ENCODE results near the gene RAB36.

The RAB36 gene, protein sequence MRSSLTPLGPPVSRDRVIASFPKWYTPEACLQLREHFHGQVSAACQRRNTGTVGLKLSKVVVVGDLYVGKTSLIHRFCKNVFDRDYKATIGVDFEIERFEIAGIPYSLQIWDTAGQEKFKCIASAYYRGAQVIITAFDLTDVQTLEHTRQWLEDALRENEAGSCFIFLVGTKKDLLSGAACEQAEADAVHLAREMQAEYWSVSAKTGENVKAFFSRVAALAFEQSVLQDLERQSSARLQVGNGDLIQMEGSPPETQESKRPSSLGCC

DNA sequence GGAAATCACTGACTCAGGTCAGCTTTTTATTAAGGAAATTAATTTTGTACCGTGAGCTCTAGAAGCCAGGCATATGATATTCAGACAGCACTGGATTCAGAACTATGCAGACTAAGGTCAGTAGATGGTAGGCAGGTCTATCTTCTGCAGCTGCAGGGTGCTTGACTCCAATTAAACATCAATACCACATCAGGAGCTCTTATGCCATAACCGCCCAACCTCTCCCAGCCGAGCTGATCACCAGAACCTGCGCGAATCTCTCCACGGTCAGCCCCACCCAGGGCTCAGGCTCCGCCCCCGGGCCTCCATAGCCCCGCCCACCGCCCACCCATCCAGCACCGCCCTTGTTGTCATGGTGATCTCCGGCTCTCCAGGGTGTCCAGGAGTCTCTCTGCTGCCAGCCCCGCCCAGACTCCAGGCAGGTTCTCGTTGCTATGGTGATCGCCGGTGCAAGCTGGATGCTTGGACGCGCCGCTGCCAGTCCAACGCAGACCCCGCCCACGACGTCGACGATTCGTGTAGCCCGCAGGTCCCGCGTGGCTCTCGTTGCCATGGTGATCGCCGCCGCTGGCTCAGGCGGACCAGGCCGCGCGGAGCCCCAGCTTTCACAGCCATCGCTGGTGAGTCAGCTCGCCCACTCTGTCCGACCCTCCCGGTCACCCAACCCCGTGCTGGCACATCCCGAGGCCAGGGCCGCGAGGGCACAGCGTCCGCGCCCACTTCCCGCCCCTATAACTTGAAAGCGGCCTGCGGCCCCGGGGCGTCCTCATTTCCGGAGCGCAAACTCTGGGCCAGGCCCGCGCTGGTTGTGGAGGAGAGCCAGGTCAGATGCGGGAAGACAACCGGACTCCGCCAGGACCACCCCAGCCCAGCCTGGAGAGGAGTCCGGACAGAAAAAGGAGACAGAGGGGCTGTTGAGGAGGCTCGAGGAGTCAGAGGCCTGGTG lies at the start of gene RAB36:
Gene RAB36, plus strand, starts transcription at position 546 of the 946 bp plus-strand sequence. CDS start 1,140 bp downstream, outside the sequence.
- DNase-seq = peak; percentile 84 to 89

DNA sequence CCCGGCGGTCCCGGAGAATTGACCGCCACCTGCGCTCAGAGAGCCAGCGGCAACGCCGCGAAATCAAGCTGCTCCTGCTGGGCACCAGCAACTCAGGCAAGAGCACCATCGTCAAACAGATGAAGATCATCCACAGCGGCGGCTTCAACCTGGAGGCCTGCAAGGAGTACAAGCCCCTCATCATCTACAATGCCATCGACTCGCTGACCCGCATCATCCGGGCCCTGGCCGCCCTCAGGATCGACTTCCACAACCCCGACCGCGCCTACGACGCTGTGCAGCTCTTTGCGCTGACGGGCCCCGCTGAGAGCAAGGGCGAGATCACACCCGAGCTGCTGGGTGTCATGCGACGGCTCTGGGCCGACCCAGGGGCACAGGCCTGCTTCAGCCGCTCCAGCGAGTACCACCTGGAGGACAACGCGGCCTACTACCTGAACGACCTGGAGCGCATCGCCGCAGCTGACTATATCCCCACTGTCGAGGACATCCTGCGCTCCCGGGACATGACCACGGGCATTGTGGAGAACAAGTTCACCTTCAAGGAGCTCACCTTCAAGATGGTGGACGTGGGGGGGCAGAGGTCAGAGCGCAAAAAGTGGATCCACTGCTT lies 49.4 kb upstream of the RAB36 start:
- DNase-seq = no peak

DNA sequence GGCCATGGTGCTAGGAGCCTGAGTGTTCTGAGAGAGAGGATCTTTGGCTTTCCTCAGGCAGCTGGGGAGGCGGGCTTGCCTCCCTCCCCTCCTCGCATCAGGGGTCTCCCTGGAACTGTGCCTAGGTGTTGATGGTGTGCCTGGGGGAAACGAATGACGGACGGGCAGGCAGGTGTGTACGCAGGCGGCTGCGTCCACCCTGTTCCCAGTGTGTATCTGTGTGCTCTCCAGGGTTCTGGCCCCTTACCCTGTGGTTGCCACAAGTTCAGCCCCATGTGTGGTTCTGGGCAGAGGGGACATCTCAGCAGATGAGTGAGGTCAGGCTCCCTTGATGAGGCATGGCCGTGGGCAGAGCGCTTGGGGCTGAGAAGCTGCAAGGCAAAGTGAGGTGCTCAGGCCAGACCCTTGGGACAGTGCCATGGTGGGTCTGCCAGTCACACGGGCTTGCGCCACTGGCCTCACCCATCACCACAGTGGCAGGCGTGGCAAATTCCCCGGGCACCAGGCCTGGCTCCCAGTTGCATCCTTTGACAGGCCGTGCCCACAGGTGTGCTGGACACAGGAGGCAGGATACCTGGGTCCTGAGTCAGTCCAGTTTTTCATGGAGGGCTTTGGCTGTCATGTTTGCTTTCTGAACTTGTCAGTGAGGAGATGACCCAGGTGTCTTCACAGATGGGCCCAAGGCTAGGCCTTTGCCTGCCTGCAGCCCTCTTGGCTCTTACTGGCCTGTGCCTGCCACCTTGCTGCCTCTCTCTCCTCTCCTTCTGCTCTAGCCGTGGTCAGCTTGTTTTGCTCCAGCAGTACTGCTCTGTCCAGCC lies 47.7 kb upstream of the RAB36 start:
- DNase-seq = no peak

DNA sequence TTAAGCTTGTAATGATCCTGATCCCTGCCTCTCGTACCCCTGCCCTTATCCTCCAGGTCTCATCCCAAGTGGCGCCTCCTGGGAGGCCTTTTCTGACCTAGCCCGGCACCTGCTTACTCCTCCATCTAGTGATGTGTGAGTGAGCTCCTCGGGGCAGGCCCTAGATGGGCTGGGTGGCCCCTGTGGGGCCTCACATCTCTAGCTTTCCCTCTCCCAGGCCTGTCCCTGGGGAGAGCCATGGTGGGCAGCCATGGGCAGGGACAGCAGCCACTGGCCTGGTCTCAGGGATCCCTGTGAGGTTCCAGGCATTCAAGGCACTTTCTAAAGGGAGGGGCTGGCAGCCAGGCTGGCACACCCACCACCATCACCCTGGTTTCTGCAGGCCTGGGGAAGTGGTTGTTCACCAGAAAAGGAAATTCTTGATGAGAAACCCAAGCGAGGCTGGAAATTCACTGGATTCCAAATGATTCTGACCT lies 47.0 kb upstream of the RAB36 start:
- DNase-seq = no peak

DNA sequence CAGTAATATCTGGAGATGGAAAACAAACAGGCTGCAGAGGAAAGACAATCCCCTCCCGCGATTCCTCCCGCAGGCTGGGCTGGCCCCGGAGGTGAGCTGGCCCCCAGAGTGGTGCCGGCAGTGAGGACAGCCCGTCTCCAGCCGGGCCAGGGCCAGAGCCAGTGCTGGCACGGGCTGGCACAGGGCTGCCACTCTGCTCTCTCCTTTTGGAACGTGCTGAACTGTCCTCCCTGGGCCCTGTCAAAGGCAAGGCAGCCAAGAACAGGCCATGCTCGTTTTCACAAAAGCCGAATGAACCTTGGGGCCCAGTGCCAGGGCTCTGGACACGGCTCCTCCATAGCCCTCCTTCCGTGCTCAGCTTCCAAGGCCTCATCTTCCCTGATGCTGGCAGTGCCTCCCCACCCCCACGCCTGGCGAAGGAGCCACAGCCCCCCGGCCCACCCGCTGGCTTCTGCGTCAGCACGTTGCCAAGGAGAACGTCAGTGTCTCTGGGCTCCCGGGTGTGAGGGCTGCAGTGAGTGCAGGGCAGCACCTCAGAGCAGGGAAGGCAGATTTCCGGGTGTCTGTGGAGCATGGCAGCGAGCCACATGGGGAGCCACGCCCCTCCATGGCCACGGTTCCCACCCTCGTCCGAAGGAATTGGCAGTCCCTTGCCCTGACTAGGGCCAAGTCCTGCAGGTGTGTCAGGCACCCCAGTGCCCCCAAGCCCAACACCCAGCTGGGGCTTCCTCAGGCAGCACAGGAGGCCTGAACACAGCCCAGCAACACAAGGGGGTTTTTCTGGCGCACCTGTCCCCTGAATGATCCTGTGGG lies 46.4 kb upstream of the RAB36 start:
- no peak for DNase-seq

DNA sequence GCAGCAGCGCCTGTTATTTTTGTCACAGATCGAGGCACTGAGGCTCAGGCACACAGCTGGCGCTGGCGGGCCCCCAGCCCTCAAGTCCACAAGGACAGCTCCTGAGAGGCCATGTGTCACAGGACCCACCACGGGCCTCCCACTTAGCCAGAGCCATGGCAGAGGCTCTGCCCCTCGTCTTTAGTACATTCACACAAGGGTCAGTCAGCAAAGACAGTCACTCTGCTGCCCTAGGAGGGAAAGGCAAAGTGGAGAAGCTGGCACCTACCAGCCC lies 45.8 kb upstream of the RAB36 start:
- DNase-seq = no peak

DNA sequence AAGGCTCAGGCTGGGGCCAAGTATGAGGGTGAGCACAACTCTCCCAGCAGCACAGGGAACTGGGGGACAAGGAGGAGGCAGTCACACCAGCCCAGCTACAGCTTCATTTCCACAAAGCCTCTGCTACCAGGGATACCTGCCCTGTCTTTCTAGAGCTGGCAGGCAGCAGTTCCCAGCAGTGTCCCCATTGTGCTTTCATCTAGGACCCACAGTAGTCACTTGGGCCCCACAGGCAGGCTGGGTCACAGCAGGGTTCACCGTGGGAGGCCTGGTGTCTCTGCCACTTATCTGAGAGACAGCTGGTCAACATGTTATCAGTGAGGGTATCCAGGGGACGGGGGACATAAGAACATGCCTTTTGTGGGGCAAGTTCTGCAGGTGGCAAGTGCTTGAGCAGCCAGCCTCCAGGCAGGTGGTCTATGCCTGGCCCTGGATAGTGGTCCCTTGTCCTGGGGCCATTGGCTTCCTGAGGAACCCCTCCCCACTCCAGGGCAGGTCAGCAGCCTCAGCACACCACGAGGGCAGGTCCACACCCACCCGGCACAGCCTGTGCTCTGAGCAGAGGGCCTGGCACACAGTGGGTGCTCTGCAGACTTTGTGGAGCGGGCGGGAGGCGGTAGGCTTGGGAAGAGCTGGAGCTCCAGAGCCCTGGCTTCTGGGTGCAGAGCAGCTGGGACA lies 45.0 kb upstream of the RAB36 start:
- no peak for DNase-seq

DNA sequence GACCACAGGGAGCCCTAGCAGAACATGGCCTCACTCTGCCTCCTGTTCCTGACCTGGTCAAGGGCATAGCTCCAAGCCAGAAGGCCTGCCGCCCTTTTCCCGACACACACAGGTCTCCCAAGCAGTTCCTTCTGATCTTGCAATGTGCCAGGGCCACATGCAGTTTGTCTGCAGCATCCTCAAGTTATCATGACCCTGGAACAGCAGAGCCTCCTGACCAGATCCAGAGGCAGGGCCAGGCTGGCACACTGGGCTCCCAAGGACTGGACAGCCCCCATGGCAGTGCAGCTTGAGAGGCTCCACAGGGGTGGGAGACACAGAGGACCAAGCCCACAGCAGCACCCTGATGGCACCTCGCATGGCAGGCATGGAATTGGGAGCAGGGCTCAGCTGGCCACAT lies 43.8 kb upstream of the RAB36 start:
- DNase-seq = no peak

DNA sequence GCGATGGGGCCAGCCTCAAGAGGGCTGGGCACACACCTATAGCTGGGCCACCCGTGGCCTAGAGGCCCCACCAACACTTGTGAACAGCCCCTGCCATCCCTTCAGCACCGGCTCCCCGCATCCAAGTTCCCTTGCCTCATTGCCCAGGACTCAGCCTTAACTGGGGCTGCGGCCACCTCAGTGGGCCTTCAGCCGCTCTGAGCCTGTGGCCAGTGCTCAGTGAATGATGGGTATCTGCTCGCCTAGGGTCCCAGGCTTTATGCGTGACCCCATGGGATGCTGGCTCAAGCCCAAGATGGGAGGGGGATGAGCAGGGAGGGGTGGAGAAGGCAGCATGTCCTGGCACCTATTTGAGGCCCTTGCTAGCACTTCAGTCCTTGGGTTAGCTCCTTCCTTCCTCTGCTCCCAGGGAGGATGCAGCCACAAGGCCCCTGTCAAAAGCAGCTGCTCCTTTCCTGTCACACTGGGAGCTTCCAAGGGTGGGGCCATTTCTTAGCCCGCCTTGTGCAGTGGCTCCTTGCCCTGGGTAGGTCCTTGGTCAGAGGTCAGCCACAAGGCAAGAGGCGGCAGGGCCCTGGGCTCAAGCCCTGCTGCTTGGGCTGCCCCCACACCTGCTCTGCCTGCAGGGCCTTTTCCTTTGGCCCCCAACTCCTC lies 43.1 kb upstream of the RAB36 start:
- DNase-seq = no peak

DNA sequence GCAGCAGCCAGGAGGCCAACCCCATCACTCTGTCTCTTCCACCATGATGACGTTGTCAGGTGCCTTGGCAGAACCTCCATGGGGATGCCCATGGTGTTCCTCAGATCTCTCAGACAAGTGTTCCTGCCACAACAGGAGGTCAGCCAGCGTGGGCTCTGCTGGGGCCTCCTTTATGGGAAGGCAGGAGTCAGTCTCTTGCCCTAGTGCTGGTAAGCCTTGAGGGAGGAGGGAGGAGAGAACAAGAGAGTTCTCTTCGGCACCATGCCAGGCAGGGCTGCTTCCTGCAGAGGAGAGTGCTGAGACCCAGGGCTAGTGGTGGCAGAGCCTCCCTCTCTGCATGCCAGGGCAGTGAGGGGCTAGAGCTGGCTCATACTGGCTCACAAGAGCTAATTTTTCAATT lies 42.5 kb upstream of the RAB36 start:
- no peak for DNase-seq

DNA sequence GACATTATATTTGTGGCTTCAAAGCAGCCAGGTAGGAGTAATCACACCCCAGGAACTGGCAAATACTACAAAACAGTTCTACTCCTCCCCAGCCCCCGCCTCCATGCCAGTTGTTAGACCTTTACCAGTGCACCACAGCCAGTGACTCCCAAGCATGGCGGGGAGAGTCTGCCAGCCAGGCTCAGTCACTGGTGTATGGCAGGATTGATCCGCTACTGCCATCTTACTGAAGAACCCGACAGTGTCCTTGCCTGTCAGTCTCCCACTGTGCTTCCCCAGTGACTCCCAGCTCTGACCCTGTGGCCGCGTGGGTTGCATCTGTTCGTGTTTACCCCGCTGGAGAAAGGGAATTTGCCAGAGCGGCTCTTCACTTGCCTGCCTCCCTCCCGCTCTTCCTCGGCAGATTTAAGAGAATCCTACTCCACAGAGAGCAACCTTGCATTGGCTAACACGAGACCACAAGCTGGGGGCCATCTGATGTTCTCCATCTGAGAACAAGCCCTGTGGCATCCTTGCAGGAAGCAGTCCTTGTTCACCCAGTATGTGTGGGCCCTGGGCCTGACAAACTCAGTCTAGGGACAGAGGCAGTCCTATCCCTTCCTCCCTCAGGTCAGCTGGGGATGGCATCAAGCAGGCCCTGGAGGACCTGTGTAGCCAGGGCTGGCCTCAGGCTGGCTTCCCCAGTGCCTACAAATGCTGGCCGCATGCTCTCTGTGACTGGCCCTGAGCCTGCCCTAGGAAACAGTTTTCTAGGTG lies 41.9 kb upstream of the RAB36 start:
- DNase-seq = no peak

DNA sequence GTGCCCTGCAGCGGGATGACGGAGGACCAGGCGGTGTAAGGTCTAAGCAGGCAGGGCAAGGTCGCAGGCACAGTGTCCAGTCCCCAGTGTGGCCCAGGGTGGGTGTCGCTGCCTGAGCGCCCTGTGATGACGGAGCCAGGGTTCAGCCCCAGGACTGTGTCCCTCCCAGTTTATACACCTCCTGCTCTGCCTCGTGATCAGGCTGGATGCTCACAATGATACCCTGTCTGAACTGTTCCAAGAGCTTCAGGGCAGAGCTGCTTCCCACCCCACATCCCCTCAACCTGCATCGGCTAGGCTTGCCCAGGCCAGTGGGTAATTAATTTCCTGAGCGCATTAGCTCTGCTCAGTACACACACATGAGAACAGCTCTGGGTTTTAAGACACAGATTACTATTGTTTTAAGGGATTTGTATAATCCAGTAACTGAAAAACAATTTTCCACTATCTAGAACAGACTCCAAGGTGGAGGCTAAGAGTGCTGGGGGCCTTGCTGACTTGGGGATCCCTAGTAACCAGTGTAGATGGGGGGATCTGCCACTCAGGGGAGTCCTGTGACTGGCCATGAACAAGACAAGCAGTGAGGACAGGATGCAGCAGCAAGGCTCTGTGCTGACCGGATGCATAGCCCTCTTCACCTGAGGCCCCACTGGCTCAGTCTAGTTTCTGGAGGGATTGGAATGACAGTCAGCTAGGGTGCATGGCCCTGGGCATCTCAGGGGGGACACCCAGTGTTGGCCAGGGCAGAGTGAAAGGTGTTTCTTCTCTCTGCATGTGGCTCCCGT lies 40.9 kb upstream of the RAB36 start:
- no peak for DNase-seq

DNA sequence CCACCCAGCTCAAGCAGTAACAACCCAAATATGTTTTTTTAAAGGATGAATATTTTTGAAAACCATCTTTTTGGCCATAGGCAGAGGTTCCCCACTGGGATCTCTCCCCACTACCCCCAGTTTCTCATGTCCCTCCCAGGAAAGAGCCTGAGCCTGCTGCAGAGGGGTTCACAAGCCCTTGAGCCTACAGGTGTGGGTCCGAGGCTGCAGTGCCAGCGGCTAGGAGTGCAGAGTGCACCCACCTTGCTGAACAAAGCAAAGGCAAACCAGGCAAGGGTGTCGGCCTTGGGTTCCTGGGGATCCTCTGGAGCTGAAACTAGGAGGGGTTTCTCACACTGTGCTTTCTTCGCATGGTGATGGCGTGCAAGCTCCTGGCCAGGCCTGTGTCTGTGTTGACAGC lies 40.0 kb upstream of the RAB36 start:
- no peak for DNase-seq

DNA sequence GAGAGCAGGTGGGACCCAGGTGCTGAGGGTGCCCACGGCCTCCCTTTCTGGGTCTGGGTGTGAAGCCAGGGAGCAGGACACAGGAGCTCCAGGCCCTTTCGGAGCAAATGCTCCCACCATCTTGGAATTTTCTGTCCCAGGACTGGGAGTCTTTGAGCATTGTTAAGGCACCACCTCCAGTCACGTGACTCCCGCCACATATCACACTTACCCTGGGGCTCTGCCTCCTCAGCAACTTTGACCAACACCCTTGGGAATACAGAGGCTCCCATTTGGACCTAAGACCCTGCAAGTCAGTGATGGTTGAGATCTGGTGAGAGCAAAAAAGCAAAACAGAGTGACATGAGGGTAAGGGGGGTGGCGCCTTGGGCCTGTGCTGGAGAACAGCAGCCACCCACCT lies 39.4 kb upstream of the RAB36 start:
- no peak for DNase-seq

DNA sequence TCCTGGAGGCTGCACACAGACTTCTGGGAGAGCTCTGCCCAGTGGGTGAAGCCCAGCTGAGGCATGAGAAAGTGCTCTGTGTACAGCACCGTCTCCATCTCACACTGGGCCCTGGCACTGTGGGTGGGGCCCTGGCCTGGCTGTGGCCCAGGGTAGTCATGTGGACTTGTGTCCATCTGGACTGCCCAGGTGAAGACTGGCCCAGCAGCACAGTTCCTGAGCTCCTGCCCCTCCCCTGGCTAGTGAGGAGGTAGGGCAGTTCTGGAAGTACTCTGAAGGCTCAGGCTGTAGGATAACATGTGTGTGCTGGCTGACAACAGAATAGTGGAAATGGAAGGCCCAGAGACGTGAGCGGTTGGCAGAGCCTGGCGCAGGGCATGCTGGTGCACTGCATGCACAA lies 38.9 kb upstream of the RAB36 start:
- DNase-seq = no peak

DNA sequence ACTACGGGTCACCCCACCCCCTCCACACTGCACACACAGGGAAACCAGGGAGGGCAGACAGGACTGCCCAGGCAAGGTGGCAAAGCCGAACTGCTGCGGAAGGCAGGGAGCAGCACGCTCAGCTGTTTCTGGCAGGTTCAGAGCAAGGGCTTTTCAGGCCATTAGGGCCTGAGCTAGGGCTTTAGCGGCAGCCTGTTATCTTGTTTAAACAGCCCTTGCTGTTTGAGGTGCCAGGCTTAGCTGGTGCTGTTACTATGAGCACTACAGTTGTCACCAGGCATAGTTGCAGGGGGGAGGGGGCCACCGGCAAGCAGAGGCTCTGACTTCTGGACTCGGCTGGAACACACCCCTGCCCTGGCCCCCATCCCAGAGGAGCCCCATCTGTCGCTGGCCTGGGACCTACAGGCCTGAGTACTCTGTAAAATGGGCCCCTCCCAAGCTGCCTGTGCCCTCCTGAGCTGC lies 38.3 kb upstream of the RAB36 start:
- no peak for DNase-seq

DNA sequence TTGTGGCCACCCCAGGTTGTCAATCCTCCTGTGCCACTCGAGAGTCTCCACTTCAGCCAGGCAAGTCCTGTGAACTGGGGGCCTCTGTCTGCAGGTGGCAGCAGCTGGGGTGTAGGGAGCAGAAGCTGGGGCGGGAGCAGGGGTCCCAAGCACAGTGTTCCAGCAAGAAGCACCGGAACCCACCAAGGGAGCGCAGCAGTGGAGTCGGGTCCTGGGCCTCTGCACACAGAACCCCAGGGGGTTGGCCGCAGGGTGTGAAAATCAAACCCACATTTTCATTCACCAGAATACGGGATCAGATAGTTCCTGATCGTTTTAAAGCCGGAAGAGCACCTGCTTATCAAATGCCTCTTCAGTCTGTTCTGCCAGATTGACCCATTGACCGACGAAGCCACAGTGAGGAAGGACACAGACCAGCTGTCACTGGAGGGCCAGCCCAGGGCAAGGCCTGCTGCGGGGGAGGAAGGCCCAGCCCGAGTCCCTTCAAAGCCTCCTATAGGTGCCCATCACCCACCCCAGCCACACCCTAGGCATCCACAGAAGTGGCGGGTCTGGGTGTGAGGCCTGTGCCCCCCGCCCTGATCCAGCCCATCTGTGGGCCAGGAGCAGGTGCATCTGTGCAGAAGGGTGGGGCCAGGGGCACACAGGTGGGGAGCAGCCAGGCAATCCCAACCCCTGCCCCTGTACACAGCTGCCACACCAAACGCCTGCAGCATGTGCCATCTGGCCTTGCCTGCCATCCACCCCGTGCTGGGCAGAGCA lies 37.6 kb upstream of the RAB36 start:
- DNase-seq = no peak

Measured in activated CD4-positive, alpha-beta T cell treated with anti-CD3 and anti-CD28 coated beads, Interleukin-2, amount 50 U/mL, for 48 hours (primary cell).